GM19455 (cell line): ENCODE data around the gene HOMER3.
"Not testable (repeated sequence)": the region's sequence is repeated elsewhere in the genome, so short reads cannot be mapped to it uniquely, and the experiment has no call there.

Experiments
- ATAC-seq: cut with Tn5 transposase; IDR thresholded peaks from one replicate; pipeline ENCODE4 v1.9.1; 2021; ENCODE audit not compliant: unreplicated experiment

Gene HOMER3

DNA sequence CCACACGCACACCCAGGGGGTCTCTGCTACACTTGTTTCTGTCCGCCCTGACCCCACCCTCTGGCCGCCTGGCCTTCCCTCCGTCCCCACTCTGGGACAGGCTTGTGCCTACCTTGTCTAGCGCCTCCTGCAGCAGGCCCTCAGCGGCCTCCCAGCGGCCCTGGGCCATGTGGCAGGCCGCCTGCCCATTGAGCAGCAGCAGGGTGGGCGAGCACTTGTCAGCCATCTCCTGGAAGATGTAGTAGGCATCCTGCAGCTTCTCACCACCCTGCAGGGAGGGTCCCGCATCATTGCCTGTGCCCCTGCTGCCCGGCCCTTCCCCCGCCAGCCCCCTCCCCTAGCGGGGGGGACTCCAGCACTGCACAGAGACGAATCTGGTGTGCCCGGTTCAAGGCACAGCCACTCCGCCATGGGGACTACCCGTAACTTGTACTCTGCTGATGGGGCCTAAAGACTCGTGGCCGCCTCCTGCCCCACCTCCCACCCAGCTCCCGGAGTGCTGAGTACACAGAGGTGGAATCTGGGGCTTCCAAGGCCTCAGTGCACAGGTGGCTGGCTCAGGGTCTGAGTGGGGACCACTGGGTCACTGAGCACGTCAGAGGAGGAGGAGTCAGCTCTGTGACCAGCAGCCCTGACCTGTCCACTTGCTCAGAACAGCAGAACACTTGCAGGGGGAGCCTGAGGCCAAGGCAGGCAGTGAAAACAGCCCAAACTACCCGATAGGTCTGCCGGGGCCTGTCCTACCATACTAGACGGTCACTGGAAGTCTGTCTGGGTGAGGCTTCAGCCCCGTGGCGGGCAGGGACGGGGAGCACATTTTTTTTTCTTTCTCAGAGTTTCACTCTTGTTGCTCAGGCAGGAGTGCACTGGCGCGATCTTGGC, 37.6 kb downstream of the HOMER3 start:
- no peak for ATAC-seq

DNA sequence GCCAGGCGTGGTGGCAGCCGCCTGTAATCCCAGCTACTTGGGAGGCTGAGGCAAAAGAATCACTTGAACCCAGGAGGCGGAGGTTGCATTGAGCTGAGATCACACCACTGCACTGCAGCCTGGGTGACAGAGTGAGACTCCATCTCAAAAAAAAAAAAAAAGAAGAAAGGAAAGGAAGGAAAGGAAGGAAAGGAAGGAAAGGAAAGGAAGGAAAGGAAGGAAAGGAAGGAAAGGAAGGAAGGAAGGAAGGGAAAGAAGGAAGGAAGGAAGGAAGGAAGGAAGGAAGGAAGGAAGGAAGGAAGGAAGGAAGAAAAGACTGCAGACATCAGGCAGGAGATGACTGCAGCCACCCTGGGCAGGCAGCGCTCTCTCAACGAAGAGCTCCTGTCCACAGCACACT, 38.5 kb downstream of the HOMER3 start:
- not testable (repeated sequence) for ATAC-seq

DNA sequence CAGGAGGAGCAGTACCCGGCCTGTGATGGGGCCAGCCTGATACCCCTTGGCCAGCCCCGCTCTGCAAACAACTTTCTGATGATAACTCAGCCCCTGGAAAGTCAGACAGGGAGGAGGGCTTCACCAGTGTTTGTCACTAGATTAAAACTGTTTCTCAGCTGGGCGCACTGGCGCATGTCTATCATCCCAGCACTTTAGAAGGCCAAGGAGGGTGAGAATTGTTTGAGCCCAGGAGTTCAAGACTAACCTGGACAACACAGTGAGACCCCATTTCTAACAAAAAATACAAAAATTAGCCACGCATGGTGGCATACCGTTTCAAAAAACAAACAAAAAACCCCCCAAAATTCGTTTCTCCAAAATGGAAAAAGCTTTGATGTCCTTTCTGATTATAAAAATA, 39.5 kb downstream of the HOMER3 start:
- ATAC-seq, result no peak

DNA sequence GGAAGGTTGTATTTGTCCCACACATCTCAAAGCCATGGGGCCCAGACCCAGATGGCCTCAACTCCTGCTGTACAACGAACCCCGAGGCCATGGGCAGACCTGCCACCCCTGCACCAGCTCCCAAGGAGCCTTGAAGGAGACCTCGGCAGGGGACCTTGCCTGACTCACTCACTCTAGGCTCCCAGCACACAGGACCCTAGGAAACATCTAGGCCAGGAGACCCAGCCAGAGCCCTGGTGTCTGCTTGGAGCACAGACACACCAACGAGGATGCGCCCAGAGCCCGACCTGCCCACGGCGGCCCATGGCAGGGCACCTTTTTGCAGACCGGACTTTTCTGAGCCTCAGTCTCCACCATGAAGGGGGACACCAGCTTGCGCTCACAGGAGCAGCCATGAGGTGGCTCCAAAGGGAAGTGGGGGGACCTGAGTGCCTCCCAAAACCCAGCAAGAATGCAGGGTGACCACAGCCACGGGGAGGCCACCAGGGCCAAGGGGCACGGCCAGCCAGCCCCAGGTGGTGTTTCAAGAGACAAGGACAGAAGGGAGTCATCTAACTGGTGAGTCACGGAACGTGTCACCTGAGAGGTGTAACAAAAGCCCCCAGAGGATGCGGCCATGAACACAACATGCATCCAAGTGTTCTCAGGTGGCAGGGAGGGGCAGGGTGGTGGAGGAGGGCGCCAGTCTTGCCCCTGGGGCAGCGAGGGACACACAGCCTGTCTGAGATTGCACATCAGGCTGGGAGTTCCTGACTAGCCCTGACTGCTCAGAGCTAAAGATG, 40.1 kb downstream of the HOMER3 start:
- no peak for ATAC-seq

DNA sequence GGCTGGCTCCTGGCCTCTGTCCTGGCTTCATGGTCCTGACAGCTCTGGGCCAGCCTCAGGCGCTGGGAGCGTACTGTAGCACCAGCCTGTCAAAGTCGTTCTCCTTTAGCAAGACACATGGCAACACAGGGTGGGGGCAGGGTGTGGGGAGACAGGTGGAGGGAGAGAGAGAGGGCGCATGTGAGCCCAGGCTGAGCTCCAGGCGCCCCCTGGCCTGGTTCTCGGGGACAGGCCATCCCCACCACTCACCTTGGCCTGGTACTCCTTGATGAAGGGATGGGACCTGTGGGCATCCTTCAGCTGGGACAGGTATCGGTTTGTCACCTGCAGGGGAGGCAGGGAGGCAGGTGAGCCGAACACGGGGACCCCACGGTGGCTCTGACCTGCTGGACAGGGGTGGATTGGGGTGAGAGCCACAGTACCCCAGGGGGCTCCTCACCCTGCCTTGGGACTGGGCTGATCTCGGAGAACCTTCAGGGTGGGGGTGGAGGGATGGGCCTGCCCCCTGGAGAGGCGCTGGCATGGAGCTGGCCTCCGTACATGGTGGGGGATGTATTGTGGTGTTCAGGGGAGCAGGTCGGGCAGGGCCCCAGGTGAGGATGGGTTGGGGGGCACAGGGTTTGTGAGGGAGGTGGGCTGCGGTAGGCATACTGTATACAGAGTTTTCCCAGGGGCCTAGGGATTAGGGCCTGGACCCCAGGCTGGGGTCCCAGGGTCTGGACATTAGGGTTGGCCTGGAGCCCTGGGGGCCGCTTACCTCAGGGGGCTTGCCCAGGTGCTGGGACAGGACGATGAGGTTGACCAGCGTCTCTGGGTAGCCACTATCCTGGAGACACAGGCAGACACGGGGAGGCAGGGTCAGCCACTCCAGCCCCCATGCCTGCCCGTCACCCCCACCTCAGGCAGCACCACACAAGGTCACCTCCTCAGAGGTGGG, 41.1 kb downstream of the HOMER3 start:
- no peak for ATAC-seq

DNA sequence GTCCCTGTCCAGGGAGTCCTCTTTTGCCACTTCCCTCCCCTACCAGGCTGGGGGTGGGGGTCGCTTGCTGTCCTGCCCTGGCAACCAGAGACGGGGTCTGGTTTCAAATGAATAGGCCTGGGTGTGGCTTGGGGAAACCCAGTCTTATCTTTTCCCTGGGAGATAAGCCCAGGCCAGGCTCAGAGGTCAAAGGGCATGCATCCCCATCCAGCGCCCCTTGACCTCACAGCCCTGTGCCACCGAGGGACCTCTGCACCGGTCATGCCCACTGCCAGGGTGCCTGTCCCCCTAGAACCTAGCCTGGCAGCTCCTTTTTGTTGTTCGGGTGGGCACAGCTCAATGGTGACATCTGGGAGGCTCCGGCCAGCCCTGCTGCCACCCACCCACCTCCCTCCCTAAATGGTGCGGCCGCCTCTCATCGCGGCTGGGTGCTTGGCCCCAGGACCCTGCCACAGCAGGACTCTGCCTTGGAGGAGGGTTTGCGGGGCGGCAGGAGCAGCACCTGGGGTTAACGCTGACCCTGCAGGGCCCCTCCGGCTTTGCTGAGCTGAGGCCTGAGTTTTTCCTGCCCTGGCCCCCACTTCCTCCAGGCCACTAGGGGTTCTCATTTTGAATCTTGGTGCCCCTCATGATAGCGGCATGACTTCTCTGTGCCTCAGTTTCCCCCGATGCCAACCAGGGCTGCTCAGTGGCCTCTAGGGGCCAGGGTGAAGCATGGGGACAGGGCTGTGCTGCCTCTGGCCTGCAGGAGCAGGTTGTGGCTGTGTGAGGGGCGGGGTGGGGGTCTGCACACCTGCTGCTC, 42.2 kb downstream of the HOMER3 start:
- no peak for ATAC-seq

DNA sequence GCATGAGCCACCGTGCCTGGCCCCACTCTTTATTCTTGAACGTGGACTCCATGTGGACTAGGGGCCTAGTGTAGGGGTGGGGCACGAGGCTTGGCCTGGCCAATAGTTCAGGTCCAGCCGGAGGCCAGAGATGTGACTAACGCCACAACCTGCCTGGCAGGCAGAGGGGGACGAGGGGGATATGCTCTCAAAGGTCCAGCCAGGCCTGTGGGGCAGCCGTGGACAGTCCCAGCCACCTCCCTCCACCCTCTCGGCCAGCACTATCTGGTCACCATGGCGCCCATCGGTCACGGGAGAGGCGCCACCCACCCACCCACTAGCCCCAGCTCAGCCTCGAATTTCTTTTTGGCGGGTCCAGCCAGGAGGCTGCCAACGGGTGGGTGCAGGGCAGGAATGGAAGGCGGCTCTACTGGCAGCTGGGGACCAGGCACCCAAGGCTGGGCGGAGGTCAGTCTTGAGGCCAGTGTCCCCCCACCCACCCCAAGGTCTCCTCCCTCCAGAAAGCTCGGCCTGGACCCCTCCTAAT, 42.9 kb downstream of the HOMER3 start:
- no peak for ATAC-seq

DNA sequence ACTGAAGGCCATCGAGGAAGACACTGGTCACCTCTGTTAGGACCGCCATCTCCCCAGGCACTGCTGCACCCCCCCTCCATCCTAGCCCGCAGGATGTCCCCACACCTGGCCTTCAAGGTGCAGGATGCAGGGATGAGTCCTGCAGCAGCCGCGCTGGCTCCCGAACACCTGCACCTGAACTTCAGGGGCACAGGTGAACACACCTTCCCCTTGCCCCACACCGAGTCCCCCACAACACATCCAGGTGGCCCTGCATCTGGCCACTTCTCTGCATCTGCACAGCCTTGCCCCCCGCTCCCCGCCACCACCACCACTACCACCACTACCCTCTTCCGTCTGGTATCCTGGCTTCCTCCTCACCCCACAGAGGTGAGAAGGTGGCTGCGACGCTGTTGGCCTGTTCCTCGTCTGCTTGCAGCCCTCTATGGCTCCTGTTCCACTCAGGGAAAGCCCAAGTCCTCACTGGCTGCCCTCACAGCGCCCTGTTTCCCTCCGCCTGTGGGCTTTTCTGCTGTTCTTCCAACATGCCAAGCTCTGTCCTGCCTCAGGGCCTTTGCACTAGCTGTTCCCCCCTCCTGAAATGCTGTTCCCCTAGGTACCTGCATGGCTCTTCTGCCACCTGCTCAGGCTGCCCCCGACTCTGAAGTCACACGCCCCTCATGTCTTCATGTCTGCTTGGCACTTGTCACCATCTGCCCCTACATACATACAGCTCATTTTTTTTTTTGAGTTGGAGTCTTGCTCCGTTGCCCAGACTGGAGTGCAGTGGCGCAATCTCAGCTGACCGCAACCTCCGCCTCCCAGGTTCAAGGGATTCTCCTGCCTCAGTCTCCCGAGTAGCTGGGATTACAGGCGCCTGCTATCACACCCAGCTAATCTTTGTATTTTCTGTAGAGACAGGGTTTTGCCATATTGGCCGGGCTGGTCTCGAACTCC, 43.7 kb downstream of the HOMER3 start:
- ATAC-seq, result no peak

DNA sequence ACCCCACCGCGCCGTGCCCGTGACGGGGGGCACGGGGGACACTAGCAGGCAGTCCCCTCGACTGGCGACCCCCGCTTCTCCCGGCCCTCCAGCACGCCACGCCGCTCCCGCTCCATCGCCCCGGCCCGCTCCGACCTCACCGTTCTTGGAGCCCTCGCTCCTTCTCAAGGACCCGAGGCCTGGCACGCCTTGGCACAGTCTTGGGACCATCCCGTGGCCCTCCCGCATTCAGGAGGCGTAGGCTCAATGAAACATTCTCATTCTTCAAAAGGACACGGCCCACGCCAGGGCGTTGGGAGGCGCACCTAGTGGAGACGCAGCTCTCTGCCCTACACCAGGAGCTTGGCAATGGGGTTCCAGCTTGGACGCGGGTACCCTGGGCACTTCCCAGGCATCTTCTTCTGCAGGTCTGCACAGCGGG, 44.6 kb downstream of the HOMER3 start:
- ATAC-seq, result no peak

DNA sequence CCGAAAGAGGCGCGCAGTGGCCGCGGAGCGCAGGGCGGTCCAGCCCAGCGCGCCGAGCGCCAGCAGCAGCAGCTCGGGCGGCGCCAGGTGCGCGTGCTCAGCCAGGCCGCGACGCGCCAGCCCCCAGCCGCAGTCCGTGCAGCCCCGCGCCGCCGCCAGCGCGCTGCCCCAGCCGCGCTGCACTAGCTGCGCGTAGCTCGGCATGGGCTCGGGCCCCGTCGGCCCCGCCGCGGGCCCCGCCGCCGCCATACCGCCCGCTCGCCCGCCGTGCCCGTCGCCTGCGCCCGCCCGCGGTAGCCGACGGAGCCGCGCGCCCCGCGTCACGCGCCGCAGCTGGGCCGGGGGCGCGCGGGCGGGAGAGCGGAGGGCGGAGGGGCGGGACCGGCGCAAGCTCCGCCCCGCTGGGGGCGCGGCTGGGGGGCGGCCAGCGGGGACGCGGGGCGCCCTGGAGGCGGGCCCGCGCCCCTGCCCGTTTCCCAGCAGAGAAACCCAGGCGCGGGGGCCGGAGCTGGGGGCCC, 45.1 kb downstream of the HOMER3 start, which contains the start of gene CERS1:
Gene CERS1, minus strand, starts transcription at position 335 of the 518 bp plus-strand sequence. Its CDS starts 86 bp downstream, at position 249.
- no peak for ATAC-seq

DNA sequence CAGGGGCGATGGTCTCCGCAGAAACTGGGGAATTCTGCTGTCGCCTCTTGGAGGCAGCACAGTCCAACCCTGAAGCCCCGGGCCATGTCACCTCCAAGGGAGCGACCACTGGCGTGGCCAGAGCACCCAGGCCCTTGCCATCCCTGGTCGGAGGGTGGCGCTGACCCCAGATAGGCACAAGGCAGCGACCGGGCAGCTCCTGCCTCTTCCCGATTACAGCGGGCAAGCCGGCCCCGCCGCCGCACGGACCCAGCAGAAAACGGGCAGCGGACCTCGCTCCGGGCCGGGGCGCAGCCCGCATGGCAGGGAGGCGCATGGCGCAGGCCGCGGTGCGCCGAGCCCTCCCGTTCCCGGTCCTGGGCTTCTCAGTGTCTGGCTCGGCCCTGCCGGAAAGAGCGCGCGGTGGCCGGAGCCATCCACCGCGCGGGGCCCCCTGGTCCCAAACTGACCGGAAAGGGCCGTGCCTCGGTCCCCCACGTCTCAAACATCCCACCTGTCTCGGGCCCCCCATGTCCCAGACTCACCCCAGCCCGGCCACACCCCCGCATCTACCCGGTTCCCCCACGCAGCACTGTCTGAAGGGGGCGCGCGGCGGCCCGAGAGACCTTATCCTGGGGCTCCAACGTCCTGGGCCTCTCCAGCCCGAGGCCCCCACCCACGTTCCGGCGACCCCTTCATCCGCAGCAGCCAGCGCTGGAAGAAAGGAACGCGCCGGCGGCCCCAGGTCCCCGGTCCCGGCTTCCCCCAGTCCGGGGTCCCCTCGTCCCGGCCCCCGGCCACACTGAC, 45.8 kb downstream of the HOMER3 start:
- no peak for ATAC-seq

DNA sequence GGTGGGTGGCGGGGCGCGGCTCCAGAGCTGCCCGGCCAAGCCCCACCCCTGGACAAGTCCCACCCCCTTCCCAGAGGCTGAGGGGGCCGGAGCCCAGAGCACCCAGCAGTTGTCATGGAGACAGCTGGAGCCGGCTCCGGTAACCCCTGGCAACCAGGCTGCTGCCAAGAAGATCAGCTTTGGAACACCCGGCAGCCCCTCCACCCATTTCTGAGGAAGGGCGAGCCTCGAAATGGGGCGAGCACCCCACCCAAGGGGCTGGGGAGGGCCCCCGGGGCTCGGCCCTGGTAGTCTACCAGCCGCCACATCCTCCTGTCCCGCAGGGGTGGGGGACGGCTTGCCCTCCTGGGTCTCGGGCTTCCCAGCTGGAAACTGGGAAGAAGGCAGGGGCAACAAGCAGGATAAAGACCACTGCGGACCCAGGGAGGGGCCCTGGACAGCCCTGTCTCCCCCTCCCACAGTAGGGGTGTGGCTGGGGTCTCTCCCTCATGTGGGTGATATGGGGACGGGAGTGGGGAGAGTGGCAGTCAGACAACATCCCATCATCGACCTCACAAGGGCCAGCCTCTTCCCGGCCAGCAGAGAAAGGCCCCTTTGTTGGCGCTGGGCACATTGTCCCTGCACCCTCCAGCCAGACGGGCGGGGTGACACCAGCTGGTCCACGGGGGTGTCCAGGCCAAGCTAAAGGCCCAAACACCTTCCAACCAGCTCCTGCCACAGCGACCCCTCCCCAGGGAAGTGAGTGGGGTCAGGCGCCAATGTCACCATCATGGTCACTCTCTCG, 46.6 kb downstream of the HOMER3 start:
- no peak for ATAC-seq

DNA sequence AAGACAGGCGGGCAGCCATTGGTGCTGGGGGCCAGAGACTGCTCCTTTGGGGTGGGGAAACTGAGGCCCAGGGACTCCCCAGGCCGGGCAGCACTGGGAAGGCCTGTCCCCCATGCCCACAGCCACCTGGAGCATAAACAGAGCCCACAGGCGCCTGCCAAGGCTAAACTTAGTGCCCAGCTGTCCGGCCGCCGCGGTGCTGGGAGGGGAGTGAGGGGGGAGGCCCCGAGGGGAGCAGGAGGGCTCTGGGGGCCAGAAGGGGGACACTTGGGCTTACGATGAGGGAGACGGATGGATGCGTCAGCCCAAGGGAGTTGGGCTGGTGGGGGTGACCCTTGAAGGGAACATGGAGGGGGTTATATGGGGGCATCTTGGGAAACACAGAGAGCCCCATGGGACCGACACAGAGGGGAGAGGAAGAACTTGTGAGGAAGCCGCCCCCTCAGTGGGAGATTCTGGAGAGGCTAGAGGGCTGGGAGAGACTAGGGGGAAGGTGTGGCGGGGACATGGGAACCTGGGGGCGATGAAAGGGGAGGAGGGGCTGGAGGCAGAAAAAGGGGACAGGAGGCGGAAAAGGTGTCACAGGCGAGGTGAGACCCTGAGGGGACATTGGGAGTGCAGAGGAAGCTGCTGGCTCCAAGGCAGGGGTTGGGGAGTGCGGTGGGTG, 47.3 kb downstream of the HOMER3 start:
- no peak for ATAC-seq

DNA sequence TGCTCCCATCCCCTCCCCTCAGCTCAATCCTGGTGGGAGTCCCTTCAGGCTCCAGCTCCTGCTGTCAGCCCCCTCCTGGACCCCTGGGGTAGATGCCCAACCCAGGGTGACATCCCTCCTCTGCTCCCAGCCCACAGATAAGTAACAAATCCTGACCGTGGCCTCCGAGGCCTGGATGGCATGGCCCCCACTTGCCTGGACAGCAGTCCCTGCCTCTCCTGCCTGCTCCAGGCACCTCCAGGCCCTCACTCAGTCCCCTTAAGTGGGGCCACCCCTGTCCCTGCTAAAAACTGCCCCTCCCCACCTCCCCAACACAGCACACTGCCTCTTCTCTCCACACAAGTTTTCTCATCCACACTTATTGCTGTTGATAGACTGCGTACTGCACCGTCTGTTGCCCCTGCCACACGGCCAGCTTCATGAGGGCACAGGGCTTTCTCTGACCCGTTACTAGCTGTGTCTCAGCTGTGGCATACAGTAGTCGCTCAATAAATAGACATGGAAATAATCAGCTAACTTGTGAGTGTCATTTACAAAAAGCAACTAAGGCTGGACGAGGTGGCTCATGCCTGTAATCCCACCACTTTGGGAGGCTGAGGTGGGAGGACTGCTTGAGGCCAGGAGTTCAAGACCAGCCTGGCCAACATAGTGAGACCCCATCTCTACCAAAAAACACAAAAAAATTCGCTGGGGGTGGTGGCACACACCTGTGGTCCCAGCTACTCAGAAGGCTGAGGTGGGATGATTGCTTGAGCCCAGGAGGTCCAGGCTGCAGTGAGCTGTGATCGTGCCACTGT, 50.9 kb downstream of the HOMER3 start:
- ATAC-seq, result no peak

DNA sequence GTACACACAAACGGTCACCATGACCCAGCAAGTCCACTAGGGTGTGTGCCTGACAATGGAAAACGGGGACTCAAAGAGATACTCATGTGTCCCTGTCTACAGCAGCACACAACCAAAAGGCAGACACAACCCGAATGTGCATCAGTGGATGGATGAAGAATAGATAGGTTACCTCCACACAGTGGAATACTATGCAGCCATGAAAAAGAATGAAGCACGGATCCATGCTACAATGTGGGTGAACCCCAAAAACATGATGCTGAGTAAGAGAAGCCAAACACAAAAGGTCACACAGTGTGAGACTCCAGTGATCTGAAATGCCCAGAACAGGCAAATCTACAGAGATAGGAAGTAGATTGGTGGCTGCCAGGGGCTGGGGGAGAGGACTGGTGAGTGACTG, 54.0 kb downstream of the HOMER3 start:
- no peak for ATAC-seq
